HG03469 (cell line): ENCODE results near the gene SOX21.

Experiments used
- ATAC-seq: cut with Tn5 transposase; IDR thresholded peaks from one replicate; pipeline ENCODE4 v1.9.1; 2021; ENCODE audit warnings: mild to moderate bottlenecking, moderate library complexity, moderate number of reproducible peaks; ENCODE audit not compliant: unreplicated experiment

SOX21 gene

GRCh38 chr13:94709001-94709834, 3.1 kb downstream of the SOX21 start:
- no peak for ATAC-seq

DNA sequence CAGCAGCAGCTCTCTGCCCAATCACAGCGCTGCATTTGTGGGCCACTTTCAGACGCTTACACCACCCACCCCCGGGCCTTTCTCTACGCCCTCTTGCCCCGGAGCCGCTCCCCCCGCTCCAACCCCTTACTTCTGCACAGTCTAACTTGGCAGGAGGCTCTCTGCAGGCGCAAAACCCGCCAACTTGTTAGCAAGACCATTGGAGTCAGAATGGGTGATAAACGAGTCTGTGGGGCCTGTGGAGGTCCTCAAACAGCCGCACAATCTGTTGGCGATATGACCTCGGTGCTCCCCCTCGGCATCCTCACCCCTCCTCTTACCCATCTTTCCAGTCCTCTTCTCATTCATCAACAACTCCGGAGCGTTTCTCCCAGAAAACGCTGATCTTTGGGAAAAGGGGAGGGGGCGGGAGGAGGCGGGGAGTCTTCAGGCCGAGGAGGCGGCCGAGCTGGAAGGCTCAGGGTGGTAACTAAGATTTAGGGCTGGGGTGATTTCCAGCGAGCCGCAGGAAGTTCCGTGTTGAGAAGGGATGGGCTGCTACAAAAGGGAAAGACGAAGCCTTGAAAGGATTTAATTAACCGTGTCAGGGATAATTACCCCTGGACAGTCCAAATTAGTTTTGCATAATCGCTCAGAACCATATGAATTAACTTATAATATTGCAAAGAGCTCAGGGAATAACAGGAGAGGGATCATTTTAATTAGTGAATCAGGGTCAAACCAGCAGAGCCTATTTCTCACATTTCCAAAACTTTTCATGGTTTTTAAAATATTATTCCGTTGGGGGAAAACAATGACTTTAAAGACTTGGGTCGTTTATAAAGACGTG, 4.1 kb downstream of the SOX21 start:
- ATAC-seq: no peak

- ATAC-seq: no peak
These were observed 4.8 kb downstream of the SOX21 start for GRCh38 chr13:94707400-94708021.

DNA sequence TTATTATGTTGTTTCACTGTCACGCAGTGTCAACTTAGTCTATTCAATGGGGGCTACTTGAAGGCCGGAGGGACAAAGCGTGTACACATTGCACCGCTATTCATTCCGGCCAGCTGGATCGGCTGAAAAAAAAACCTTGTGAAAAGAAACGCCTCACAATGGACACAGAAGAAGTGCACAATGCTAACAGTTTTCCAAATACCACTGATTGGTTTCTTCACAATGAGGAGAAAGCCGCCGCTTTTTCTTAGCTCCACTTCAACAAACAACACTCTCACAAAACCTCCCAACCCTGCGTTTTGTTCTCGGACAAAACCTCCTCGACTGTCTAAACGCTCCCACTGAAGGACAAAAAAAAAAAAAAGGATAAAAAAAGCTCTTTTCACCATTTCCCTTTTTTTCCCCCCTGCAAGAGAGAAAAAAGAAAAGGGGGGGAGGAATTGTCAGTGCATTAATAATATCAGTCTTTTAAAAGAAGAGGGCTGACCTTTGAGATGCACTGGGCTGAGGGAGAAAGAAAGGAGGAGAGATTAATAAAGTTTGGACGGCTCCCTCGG, 5.4 kb downstream of the SOX21 start:
- no peak for ATAC-seq

- no peak for ATAC-seq
These were observed 6.1 kb downstream of the SOX21 start for GRCh38 chr13:94706101-94706842.

- no peak for ATAC-seq
These were observed 7.0 kb downstream of the SOX21 start for GRCh38 chr13:94705081-94706030.

GRCh38 chr13:94704377-94705080, 7.8 kb downstream of the SOX21 start:
- ATAC-seq: no peak

DNA sequence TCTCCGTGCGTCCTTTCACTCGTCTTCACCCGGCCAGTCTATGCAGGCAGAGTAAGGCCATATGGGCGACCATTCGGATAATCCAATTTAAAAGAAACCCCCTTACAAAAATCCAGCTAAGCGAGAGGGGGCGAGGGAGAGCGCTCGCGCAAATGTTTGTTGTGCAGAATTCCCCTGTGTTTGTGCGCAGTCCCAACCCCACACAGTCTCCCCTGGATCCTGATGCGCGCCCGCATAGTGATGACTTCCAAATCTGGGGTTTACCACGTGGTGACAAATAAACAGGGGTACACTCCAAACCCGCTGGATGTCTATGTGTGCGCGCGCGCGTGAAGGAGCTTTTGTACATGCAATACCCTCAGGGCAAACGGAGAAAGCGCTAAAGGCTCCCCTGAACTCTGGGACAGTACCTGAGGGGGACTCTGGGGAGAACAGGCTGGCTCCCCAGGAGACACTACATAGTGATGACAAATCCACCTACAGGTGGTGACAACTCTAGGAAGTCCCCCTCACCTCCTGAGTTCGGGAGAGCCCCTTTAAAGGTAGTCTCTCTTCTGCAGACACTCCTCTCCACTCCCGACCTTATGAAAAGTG, 8.5 kb downstream of the SOX21 start:
- ATAC-seq: no peak

- ATAC-seq: no peak
These were observed 9.1 kb downstream of the SOX21 start for GRCh38 chr13:94703271-94703670.

DNA sequence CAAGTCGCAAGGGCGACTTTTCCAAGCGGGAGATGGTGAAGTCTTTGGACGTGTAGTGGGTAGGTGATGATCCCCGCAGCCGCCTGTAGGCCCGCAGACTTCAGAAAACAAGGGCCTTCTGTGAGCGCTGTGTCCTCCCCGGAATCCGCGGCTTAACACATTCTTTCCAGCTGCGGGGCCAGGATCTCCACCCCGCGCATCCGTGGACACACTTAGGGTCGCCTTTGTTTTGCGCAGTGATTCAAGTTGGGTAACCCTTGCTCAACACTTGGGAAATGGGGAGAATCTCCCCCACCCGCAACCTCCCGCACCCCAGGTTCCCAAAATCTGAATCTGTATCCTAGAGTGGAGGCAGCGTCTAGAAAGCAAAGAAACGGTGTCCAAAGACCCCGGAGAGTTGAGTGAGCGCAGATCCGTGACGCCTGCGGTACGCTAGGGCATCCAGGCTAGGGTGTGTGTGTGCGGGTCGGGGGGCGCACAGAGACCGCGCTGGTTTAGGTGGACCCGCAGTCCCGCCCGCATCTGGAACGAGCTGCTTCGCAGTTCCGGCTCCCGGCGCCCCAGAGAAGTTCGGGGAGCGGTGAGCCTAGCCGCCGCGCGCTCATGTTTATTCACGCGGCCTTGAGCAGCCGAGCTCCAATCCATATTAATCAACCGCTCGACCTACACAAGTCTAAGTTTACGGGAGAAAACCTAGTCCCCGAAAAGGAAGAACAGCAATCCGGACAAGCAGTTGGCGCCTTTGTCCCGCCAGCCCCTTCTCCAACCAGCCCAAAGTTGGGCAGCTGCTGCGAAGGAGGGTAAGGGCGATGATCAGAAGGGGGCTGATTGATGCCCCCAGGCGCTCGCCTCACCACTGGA, 9.9 kb downstream of the SOX21 start:
- no peak for ATAC-seq

DNA sequence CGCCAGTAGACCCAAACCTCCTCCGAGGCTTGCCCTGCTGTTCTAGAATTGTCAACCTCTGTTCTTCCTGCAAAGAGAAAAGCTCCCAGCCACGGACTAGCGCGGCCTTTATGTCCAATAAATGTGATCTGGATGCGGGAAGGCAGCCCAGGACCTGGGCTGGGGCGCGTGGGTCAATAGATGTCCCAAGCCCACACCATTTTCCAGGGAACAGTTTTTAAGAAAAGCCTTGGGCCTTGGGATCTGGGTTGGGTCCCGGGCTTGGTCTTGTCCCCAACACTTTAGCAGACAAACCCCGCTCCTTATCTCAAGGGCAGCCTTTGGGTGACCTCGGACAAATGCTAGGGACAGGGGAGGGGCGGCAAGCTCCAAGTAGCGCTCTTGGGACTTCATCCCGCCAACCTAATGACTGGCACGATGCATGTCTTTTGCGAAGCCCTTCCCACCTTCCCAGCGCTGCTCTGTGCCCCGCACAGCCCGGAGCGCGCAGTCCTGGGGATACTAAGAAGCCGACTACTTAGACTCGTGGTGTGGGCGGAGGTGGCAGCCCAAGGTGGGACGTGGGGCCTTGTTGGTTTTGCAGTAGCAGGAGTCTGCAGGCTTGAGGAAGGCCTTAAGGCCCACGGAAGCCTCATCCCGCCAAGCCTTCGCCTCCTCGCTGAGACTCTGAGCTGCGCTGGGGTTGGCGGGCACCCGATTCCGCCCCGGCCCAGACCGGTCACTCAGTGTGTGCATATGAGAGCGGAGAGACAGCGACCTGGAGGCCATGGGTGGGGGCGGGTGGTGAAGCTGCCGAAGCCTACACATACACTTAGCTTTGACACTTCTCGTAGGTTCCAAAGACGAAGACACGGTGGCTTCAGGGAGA, 10.8 kb downstream of the SOX21 start:
- ATAC-seq: no peak

DNA sequence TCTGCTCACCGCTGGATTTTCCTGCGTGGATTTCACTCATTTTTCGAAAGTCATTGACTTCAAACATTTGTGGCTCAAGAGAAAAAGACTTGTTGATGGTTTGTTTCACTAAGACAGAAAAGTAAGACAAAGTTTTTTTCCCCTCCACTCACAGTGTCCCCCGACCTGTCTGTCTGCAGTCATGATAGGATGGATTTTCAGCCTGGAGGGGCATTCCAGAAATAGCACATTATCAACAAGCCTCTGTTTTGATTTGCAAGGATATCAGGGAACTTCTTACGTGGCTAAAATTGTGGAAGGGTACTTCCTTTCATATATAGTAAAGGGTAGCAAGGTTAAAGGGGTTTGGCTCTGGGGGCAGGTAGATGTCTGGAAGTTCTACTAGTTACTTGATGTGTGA, 11.8 kb downstream of the SOX21 start:
- ATAC-seq: no peak

- ATAC-seq: no peak
These were observed 12.3 kb downstream of the SOX21 start for GRCh38 chr13:94700051-94700535.

- no peak for ATAC-seq
These were observed 16.2 kb downstream of the SOX21 start for GRCh38 chr13:94696171-94696570.

GRCh38 chr13:94692030-94692429, 20.3 kb downstream of the SOX21 start:
- no peak for ATAC-seq

GRCh38 chr13:94683409-94683808, 28.9 kb downstream of the SOX21 start:
- no peak for ATAC-seq
